Esophagus squamous epithelium (tissue), 4 donors: ENCODE measurements around the gene GLIPR2.

Experiments used
- CTCF ChIP-seq, 6 experiments: fragments of 450-650 bp in 4 of 6; fragments of 200-600 bp in 2 of 6; sonication (generic) in 2 of 6; IDR thresholded peaks; one replicate each; pipeline ENCODE4 v1.5.1; 2016 to 2019; ENCODE audit warnings: antibody characterized with exemption in 6 of 6, mild to moderate bottlenecking in 4 of 6, moderate library complexity in 4 of 6
- POLR2A ChIP-seq, 4 donors: fragments of 450-650 bp; IDR thresholded peaks; one replicate each; pipeline ENCODE4 v1.6.1; 2017; ENCODE audit warnings: antibody characterized with exemption in 4 of 4, mild to moderate bottlenecking in 4 of 4, moderate library complexity in 3 of 4

GRCh38 chr9:36170531-36170930, 34.0 kb downstream of the GLIPR2 start:
- no peak for TF ChIP-seq POLR2A (IDR thresholded peaks at IDR 0.05)
- TF ChIP-seq CTCF (IDR thresholded peaks at IDR 0.05) = no peak
